ENCODE data around the gene CNIH3. TPM values are rescaled to one million over a fixed set of nuclear protein-coding genes. Genes with fewer than 3 reads are reported as not detected.

The CNIH3 gene
- total RNA-seq, 1 experiment from 2014 or later: 3.7 TPM

- Histone ChIP-seq H3K4me1 (ENCODE audit: control insufficient read depth, insufficient read depth, low read length) (no peaks in the 10 kb centered on the region), H3K27me3 (ENCODE audit: control insufficient read depth, insufficient read depth, low read length) (0 out of 2 replicates have a peak, but pooled peaks cover 2% of the 10 kb centered on the region), H3K4me3 (ENCODE audit: low read depth in 2 of 2, low read length in 2 of 2) (no peak overlapping the region), H3K36me3 (ENCODE audit: control insufficient read depth, insufficient read depth, low read length) (no peaks in the 10 kb centered on the region), H3K27ac (ENCODE audit: low read length) (no peak overlapping the region), H3K9me3 (ENCODE audit: control insufficient read depth, insufficient read depth, low read depth, low read length) (no peaks in the 10 kb centered on the region)
- in situ Hi-C loops (cut with HindIII; ENCODE audit: low pct_unique_long_range_greater_than_20kb, low sequenced_read_pairs): no loop called here
- TF ChIP-seq REST (IDR thresholded peaks at IDR 0.05; ENCODE audit: insufficient read depth in 1 of 2, low read depth in 2 of 2, low read length in 1 of 2): no peak
- TF ChIP-seq POLR2AphosphoS5 (IDR thresholded peaks at IDR 0.05; ENCODE audit: low read depth, low read length): no peak
- TF ChIP-seq, protein P1, sequence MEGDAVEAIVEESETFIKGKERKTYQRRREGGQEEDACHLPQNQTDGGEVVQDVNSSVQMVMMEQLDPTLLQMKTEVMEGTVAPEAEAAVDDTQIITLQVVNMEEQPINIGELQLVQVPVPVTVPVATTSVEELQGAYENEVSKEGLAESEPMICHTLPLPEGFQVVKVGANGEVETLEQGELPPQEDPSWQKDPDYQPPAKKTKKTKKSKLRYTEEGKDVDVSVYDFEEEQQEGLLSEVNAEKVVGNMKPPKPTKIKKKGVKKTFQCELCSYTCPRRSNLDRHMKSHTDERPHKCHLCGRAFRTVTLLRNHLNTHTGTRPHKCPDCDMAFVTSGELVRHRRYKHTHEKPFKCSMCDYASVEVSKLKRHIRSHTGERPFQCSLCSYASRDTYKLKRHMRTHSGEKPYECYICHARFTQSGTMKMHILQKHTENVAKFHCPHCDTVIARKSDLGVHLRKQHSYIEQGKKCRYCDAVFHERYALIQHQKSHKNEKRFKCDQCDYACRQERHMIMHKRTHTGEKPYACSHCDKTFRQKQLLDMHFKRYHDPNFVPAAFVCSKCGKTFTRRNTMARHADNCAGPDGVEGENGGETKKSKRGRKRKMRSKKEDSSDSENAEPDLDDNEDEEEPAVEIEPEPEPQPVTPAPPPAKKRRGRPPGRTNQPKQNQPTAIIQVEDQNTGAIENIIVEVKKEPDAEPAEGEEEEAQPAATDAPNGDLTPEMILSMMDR (IDR thresholded peaks at IDR 0.05): no peak
- TF ChIP-seq SIN3A (IDR thresholded peaks at IDR 0.05; ENCODE audit: borderline replicate concordance, insufficient read depth, low read depth, low read length): no peak
- TF ChIP-seq TCF7L2 (IDR thresholded peaks at IDR 0.05; ENCODE audit: low read depth, low read length): no peak
- DNase-seq (ENCODE audit: low read depth, low spot score): no peak
- ATAC-seq: no peak
- BruUV-seq (replicated peaks): no TSS peak
- ChIA-PET POLR2A (no interaction called here), CTCF (no interaction called here)
- intact Hi-C loops (cut with micrococcal nuclease; ENCODE audit: unreplicated experiment): no loop called here
These were observed 139.5 kb downstream of the CNIH3 start for GRCh38 chr1:224755586-224755985.

DNA sequence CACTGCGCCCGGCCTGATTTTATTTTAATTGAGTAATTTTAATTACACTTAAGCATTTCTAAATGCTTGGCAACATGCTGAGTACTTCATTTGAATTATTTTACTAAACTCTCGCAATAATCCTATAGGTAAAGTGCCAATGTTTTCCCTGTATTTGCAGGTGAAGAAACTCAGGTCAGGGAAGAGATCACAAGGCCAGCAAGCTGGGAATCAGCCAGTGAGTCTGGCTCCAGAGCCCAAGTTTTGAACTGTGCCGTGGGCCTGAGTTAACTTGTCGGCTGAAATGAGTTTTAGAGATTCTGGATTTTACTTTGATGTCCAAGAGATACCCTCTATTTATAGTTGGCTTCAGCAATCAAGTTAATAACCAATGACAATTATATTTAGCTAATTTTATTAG is 141.4 kb downstream of the CNIH3 start:
- Histone ChIP-seq H3K4me3 (ENCODE audit: low read depth in 2 of 2, low read length in 2 of 2) (no peak overlapping the region), H3K36me3 (ENCODE audit: control insufficient read depth, insufficient read depth, low read length) (no peaks in the 10 kb centered on the region), H3K27me3 (ENCODE audit: control insufficient read depth, insufficient read depth, low read length) (0 out of 2 replicates have a peak, but pooled peaks cover 6% of the 10 kb centered on the region), H3K4me1 (ENCODE audit: control insufficient read depth, insufficient read depth, low read length) (no peaks in the 10 kb centered on the region), H3K27ac (ENCODE audit: low read length) (no peak overlapping the region), H3K9me3 (ENCODE audit: control insufficient read depth, insufficient read depth, low read depth, low read length) (no peaks in the 10 kb centered on the region)
- ATAC-seq (no peak), DNase-seq (ENCODE audit: low read depth, low spot score) (no peak)
- TF ChIP-seq SIN3A (IDR thresholded peaks at IDR 0.05; ENCODE audit: borderline replicate concordance, insufficient read depth, low read depth, low read length) (no peak), TCF7L2 (IDR thresholded peaks at IDR 0.05; ENCODE audit: low read depth, low read length) (no peak), POLR2AphosphoS5 (IDR thresholded peaks at IDR 0.05; ENCODE audit: low read depth, low read length) (no peak), REST (IDR thresholded peaks at IDR 0.05; ENCODE audit: insufficient read depth in 1 of 2, low read depth in 2 of 2, low read length in 1 of 2) (no peak)
- TF ChIP-seq, protein P1 (IDR thresholded peaks at IDR 0.05): no peak
- CTCF ChIA-PET: interaction anchor here (0.7 kb wide), 1 partner anchor 76 kb away, joined by 6 read pairs; no protein-coding TSS in a partner anchor
- POLR2A ChIA-PET: interaction anchor here (0.6 kb wide), 1 partner anchor 110 kb away, joined by 3 read pairs; no protein-coding TSS in a partner anchor
- in situ Hi-C loops (cut with HindIII; ENCODE audit: low pct_unique_long_range_greater_than_20kb, low sequenced_read_pairs): no loop called here
- BruUV-seq (replicated peaks): no TSS peak
- intact Hi-C loops (cut with micrococcal nuclease; ENCODE audit: unreplicated experiment): no loop called here
